ENCODE measurements around the gene DACH1. TPM values are rescaled to one million over a fixed set of nuclear protein-coding genes. Genes with fewer than 3 reads are reported as not detected.

Gene DACH1
- total RNA-seq, 1 donor from 2014 or later = not detected

GRCh38 chr13:71703138-71703537 is 163.9 kb downstream of the DACH1 start:
- Mint-ChIP-seq H3K4me3 (no peak overlapping the region), H3K36me3 (ENCODE audit: low read depth) (no peaks in the 10 kb centered on the region), H3K27ac (no peak overlapping the region), H3K4me1 (no peaks in the 10 kb centered on the region), H3K27me3 (no peaks in the 10 kb centered on the region), H3K9me3 (no peaks in the 10 kb centered on the region)
- no peak for TF ChIP-seq CTCF (IDR thresholded peaks at IDR 0.05)
- intact Hi-C loops (cut with micrococcal nuclease) = no loop called here
- ATAC-seq (ENCODE audit: low read depth) = no peak
- POLR2A ChIA-PET = no interaction called here
- DNase-seq = no peak
- CTCF ChIA-PET = no interaction called here

- intact Hi-C loops (cut with micrococcal nuclease) = no loop called here
- Mint-ChIP-seq H3K27me3 (no peaks in the 10 kb centered on the region), H3K4me3 (no peak overlapping the region), H3K4me1 (no peaks in the 10 kb centered on the region), H3K36me3 (ENCODE audit: low read depth) (no peaks in the 10 kb centered on the region), H3K9me3 (no peaks in the 10 kb centered on the region), H3K27ac (no peak overlapping the region)
- ATAC-seq (ENCODE audit: low read depth) (no peak), DNase-seq (no peak)
- CTCF ChIA-PET = no interaction called here
- no peak for TF ChIP-seq CTCF (IDR thresholded peaks at IDR 0.05)
- POLR2A ChIA-PET = no interaction called here
Measured at GRCh38 chr13:71702253-71702652, 164.8 kb downstream of the DACH1 start.

- no peaks in the 10 kb centered on the region for H3K36me3 Mint-ChIP-seq (ENCODE audit: low read depth)
- no peaks in the 10 kb centered on the region for H3K4me1 Mint-ChIP-seq
- ChIA-PET POLR2A (no interaction called here), CTCF (no interaction called here)
- no peaks in the 10 kb centered on the region for H3K27me3 Mint-ChIP-seq
- no peak overlapping the region for H3K4me3 Mint-ChIP-seq
- H3K27ac Mint-ChIP-seq = no peak overlapping the region
- TF ChIP-seq CTCF (IDR thresholded peaks at IDR 0.05) = no peak
- intact Hi-C loops (cut with micrococcal nuclease) = no loop called here
- H3K9me3 Mint-ChIP-seq = no peaks in the 10 kb centered on the region
- no peak for DNase-seq
- no peak for ATAC-seq (ENCODE audit: low read depth)
Measured at GRCh38 chr13:71701741-71702140, 165.3 kb downstream of the DACH1 start.

GRCh38 chr13:71699342-71699741 is 167.7 kb downstream of the DACH1 start:
- no peaks in the 10 kb centered on the region for H3K36me3 Mint-ChIP-seq (ENCODE audit: low read depth)
- no peak overlapping the region for H3K27ac Mint-ChIP-seq
- no peaks in the 10 kb centered on the region for H3K9me3 Mint-ChIP-seq
- CTCF ChIA-PET = no interaction called here
- no peak for ATAC-seq (ENCODE audit: low read depth)
- no peaks in the 10 kb centered on the region for H3K4me1 Mint-ChIP-seq
- H3K27me3 Mint-ChIP-seq = no peaks in the 10 kb centered on the region
- intact Hi-C loops (cut with micrococcal nuclease) = no loop called here
- no peak overlapping the region for H3K4me3 Mint-ChIP-seq
- POLR2A ChIA-PET = no interaction called here
- no peak for TF ChIP-seq CTCF (IDR thresholded peaks at IDR 0.05)
- DNase-seq = no peak

- Mint-ChIP-seq H3K4me3 (no peak overlapping the region), H3K27me3 (no peaks in the 10 kb centered on the region), H3K27ac (no peak overlapping the region), H3K9me3 (no peaks in the 10 kb centered on the region), H3K36me3 (ENCODE audit: low read depth) (no peaks in the 10 kb centered on the region), H3K4me1 (no peaks in the 10 kb centered on the region)
- no peak for DNase-seq
- no peak for TF ChIP-seq CTCF (IDR thresholded peaks at IDR 0.05)
- CTCF ChIA-PET = no interaction called here
- POLR2A ChIA-PET = no interaction called here
- intact Hi-C loops (cut with micrococcal nuclease) = no loop called here
- no peak for ATAC-seq (ENCODE audit: low read depth)
Measured at GRCh38 chr13:71695662-71696061, 171.3 kb downstream of the DACH1 start.
